HFFc6 (cell line): ENCODE results near the gene B3GALT2. TPM values are rescaled to one million over a fixed set of nuclear protein-coding genes. Genes with fewer than 3 reads are reported as not detected.

Source experiments
- DNase-seq: peaks from one replicate; pipeline ENCODE4 v3.0.0-alpha.2; 2018
- H3K27ac Mint-ChIP-seq: 2 replicates; pipeline ENCODE4 v1.8.0; 2020; ENCODE audit warnings: mild to moderate bottlenecking, mixed read lengths
- H3K27me3 Mint-ChIP-seq: 2 replicates; pipeline ENCODE4 v1.8.0; 2021; ENCODE audit warnings: mild to moderate bottlenecking, moderate library complexity, mixed read lengths; ENCODE audit not compliant: insufficient read depth
- H3K36me3 Mint-ChIP-seq: 2 replicates; pipeline ENCODE4 v1.8.0; 2021; ENCODE audit warnings: low read depth, mixed read lengths
- H3K4me1 Mint-ChIP-seq: 2 replicates; pipeline ENCODE4 v1.8.0; 2020; ENCODE audit warnings: low read depth, mixed read lengths
- H3K4me3 Mint-ChIP-seq: 2 replicates; pipeline ENCODE4 v1.8.0; 2020; ENCODE audit warnings: mild to moderate bottlenecking, moderate library complexity, mixed read lengths
- H3K9me3 Mint-ChIP-seq: 2 replicates; pipeline ENCODE4 v1.8.0; 2020; ENCODE audit warnings: mild to moderate bottlenecking, mixed read lengths
- total RNA-seq, 6 experiments: library from RNA; stranded (reverse); fragmentation: NEBNext Ultra II Directional; extraction: Animal tissue kit (Norgen Biotek cat#: 25700); gene quantifications; 2 replicates in 1 of 6; 3 replicates in 5 of 6; pipeline ENCODE4 v1.2.3, GENCODE V29; 2021
- TF ChIP-seq, protein P1 (sequence below): fragments of 200-600 bp; sonication (generic); IDR thresholded peaks from 2 replicates; pipeline ENCODE4 v1.5.0; 2021; ENCODE audit warnings: antibody characterized with exemption, mild to moderate bottlenecking

The B3GALT2 gene
- total RNA-seq, 6 experiments from 2014 or later = 0.37 to 0.95 (median 0.62) TPM

DNA sequence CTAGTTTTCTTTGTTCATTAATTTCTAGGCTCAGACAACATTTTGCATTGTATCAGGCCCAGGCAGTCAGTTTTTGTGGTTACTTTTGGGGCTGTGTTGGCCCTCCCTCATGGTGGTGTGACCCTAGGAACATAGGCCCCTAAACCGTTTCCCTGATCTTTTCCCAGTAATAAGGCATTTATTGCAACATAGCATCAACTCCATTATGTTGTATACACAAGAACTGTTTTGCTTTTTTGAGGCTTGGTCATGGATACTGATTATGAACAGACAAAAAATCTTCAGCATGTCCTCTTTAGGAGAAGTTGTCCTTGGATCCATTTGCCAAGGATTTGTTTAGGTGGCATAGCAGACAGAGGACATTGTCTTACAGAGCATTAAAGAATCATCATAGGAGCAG is 10.3 kb downstream of the B3GALT2 start:
- TF ChIP-seq, protein P1, sequence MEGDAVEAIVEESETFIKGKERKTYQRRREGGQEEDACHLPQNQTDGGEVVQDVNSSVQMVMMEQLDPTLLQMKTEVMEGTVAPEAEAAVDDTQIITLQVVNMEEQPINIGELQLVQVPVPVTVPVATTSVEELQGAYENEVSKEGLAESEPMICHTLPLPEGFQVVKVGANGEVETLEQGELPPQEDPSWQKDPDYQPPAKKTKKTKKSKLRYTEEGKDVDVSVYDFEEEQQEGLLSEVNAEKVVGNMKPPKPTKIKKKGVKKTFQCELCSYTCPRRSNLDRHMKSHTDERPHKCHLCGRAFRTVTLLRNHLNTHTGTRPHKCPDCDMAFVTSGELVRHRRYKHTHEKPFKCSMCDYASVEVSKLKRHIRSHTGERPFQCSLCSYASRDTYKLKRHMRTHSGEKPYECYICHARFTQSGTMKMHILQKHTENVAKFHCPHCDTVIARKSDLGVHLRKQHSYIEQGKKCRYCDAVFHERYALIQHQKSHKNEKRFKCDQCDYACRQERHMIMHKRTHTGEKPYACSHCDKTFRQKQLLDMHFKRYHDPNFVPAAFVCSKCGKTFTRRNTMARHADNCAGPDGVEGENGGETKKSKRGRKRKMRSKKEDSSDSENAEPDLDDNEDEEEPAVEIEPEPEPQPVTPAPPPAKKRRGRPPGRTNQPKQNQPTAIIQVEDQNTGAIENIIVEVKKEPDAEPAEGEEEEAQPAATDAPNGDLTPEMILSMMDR = no peak
- Mint-ChIP-seq H3K27ac (peak overlapping the region; percentile 32; the same call in 1 of the 2 replicates), H3K4me1 (peaks cover 18% of the 10 kb centered on the region), H3K27me3 (no peaks in the 10 kb centered on the region), H3K9me3 (no peaks in the 10 kb centered on the region), H3K36me3 (peaks cover 18% of the 10 kb centered on the region), H3K4me3 (no peak overlapping the region)
- no peak for DNase-seq

DNA sequence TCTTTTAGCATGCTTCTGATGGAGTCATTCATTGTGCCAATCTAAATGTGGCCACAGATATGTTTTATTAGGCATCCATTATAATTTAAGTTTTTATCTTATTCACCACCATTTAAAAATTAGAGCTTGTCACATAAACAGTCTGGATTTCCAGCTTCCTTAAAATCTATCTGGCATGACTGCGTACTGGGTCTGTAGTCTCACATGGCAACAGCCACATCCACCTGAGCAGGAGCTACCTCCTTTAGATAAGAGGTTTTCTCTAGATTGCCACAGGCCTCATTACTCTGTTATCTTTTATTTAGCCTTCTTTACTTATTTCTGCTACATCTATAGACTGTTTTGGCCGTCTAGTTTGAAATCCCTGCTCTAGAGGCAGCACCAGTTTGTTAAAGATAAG is 29.1 kb downstream of the B3GALT2 start:
- TF ChIP-seq, protein P1 = no peak
- H3K4me3 Mint-ChIP-seq = no peak overlapping the region
- peaks cover 25% of the 10 kb centered on the region for H3K36me3 Mint-ChIP-seq
- DNase-seq = no peak
- no peak overlapping the region for H3K27ac Mint-ChIP-seq
- H3K4me1 Mint-ChIP-seq = peaks cover 27% of the 10 kb centered on the region
- no peaks in the 10 kb centered on the region for H3K9me3 Mint-ChIP-seq
- no peaks in the 10 kb centered on the region; the same call in 1 of the 2 replicates for H3K27me3 Mint-ChIP-seq

DNA sequence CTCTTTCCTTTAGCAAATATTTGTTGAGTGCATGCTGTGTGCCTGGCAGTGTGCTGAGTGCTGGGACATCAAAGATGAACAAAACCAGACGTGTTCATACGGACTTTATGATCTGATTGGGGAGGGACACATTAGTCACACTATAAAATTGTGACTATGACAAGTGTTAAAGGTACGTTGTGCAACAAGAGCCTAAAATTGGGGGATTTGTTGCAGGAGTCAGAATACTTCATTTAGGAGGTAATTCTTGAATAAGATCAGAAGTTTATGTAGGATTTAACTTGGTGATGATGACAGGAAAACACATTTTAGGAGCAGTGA is 29.6 kb downstream of the B3GALT2 start:
- no peaks in the 10 kb centered on the region; the same call in 1 of the 2 replicates for H3K27me3 Mint-ChIP-seq
- TF ChIP-seq, protein P1 = no peak
- peaks cover 26% of the 10 kb centered on the region for H3K36me3 Mint-ChIP-seq
- DNase-seq = no peak
- H3K27ac Mint-ChIP-seq = peak overlapping the region; percentile 2; the same call in 1 of the 2 replicates
- no peaks in the 10 kb centered on the region for H3K9me3 Mint-ChIP-seq
- H3K4me3 Mint-ChIP-seq = no peak overlapping the region
- H3K4me1 Mint-ChIP-seq = peaks cover 27% of the 10 kb centered on the region

DNA sequence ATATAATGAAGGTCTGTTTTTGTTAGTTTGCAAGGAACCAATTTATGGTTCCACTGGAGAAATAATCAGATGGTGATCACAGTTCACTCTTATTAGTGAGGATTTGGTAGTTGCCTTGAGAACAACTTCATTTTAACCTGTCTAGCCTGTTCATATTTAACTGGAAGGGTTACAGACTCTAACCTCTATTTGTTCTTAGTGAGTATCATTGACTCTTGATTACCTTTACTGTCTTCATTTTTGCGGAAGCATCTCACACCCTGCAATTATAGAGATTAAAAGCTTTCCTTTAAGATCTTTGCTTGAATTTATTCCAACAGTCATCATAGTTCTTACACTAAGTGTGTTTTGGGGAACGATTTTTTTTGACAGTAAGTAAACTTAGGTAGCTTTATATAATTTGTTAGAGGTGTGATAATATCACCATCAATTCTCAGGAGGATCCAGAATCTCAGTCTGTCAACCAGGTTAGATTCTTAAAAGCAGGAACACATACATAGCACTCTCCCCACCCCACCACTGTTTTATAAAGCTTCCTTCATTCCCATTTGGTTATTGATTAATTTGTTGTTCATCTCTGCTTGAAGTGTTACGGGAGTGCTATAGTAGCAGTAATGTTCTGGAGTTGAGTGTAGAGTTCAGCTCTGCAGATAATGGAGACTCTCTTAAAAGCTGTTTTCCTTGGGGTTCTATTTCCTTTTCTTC is 30.1 kb downstream of the B3GALT2 start:
- Mint-ChIP-seq H3K4me3 (no peak overlapping the region), H3K27me3 (no peaks in the 10 kb centered on the region; the same call in 1 of the 2 replicates), H3K36me3 (peaks cover 26% of the 10 kb centered on the region), H3K9me3 (no peaks in the 10 kb centered on the region), H3K27ac (peak overlapping the region; percentile 11; the same call in 1 of the 2 replicates), H3K4me1 (peaks cover 27% of the 10 kb centered on the region)
- TF ChIP-seq, protein P1 = no peak
- no peak for DNase-seq

DNA sequence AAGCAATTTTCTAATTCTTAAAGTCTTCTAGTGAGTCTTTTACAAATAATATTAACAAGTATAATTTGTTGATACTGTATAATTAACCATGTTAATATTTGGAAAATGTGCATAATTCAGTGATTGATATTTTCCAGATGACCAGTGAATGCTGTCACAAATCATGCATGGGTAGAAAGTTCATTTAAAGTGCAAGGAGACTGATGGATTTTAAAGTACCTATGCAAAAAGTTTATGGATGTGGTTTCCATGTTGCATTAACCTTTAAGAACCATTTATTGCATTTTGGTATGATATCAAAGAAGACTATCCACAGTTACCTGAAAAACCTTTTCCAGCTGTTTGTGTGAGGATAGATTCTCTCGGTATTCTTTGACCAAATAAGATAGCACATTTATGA is 41.4 kb downstream of the B3GALT2 start:
- Mint-ChIP-seq H3K27ac (no peak overlapping the region), H3K4me3 (no peak overlapping the region), H3K4me1 (peaks cover 11% of the 10 kb centered on the region), H3K36me3 (peaks cover 9% of the 10 kb centered on the region), H3K27me3 (no peaks in the 10 kb centered on the region; the same call in 1 of the 2 replicates), H3K9me3 (no peaks in the 10 kb centered on the region)
- no peak for DNase-seq
- TF ChIP-seq, protein P1 = no peak
